HG03378 (cell line): Measurements from ENCODE around the gene GAGE10.

Experiments
- ATAC-seq: cut with Tn5 transposase; IDR thresholded peaks from one replicate; pipeline ENCODE4 v1.9.1; 2021; ENCODE audit warnings: mild to moderate bottlenecking, moderate library complexity; ENCODE audit not compliant: unreplicated experiment

Gene GAGE10

GRCh38 chrX:49303346-49303745 lies at the start of gene GAGE10:
Gene GAGE10 (plus strand): TSS chrX:49303646. CDS start chrX:49304860, 1,214 bp downstream.
- ATAC-seq: no peak

- no peak for ATAC-seq
Observed at GRCh38 chrX:49254639-49255038, 48.8 kb upstream of the GAGE10 start.

- no peak for ATAC-seq
Observed at GRCh38 chrX:49256268-49256995, 47.0 kb upstream of the GAGE10 start.

- no peak for ATAC-seq
Observed at GRCh38 chrX:49257074-49257790, 46.2 kb upstream of the GAGE10 start.

GRCh38 chrX:49257846-49258748 lies 45.3 kb upstream of the GAGE10 start:
- ATAC-seq: no peak

- no peak for ATAC-seq
Observed at GRCh38 chrX:49258749-49259124, 44.7 kb upstream of the GAGE10 start.

- ATAC-seq: no peak
Observed at GRCh38 chrX:49260221-49260985, 43.0 kb upstream of the GAGE10 start.

- ATAC-seq: no peak
Observed at GRCh38 chrX:49262603-49263002, 40.8 kb upstream of the GAGE10 start.

- ATAC-seq: no peak
Observed at GRCh38 chrX:49263631-49264030, 39.8 kb upstream of the GAGE10 start.

- no peak for ATAC-seq
Observed at GRCh38 chrX:49264460-49264859, 39.0 kb upstream of the GAGE10 start, which contains the start of gene FOXP3. Gene FOXP3 (minus strand): TSS chrX:49264710. CDS start chrX:49258505, 6,205 bp downstream.

- ATAC-seq: no peak
Observed at GRCh38 chrX:49266523-49267445, 36.7 kb upstream of the GAGE10 start.

GRCh38 chrX:49268702-49269009 lies 34.8 kb upstream of the GAGE10 start:
- ATAC-seq: no peak

- ATAC-seq: peak; percentile 84
Observed at GRCh38 chrX:49269010-49269766, 34.3 kb upstream of the GAGE10 start.

- ATAC-seq: no peak
Observed at GRCh38 chrX:49269767-49270248, 33.6 kb upstream of the GAGE10 start, which contains the start of gene PPP1R3F. Gene PPP1R3F (plus strand): TSS chrX:49269793. CDS start chrX:49269870, 77 bp downstream.

GRCh38 chrX:49270249-49270921 lies 33.1 kb upstream of the GAGE10 start:
- no peak for ATAC-seq

GRCh38 chrX:49271341-49271740 lies 32.1 kb upstream of the GAGE10 start:
- no peak for ATAC-seq

- no peak for ATAC-seq
Observed at GRCh38 chrX:49272421-49272820, 31.0 kb upstream of the GAGE10 start.

GRCh38 chrX:49273181-49273727 lies 30.2 kb upstream of the GAGE10 start:
- no peak for ATAC-seq
